Cortex of kidney (tissue), 1 donor: ENCODE measurements around the gene CDK6.

Experiments used
- DNase-seq: peaks from one replicate; lab custom pipeline; 2025; lab: John Stamatoyannopoulos, UW

The CDK6 gene

DNA sequence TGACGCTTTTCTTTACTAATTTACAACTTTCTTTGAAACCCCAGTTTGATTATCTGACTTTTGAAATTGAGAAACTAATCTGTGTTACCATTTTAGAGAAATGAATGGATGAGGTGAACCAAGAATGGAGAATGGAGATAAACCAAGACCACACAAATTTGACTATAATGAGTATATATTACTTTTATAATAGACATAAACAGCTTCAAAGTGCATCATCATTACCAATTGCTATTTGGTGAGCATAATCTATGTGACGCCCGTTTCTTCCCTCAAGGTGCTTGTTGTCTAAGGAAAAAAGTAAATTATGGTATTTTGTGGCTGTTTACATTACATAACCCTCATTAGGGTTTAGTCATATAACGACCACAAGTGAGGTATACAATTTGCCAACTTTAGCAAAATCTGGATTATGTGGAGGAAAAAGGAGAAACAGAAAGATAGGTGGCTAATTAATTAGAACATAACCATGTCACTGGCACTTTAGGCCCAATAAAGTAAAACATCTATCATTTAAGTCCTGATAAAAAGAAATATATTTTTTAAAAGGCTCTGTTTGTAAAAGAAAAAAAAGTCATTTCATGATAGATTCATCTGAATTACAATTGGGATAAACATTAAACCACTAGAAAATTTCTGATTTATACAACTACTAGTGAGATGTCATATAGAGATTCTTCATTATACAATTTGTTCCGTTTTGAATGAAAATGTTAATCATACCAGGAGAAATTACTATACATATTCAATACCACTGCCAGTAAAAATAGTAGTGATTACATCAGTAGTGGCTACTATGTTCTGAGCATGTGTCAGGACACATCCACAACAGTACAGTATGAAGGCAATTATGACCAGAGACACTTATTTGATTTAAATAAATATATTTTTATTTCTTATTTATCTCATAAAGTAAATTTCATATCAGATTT is 128.0 kb downstream of the CDK6 start:
- no peak for DNase-seq

DNA sequence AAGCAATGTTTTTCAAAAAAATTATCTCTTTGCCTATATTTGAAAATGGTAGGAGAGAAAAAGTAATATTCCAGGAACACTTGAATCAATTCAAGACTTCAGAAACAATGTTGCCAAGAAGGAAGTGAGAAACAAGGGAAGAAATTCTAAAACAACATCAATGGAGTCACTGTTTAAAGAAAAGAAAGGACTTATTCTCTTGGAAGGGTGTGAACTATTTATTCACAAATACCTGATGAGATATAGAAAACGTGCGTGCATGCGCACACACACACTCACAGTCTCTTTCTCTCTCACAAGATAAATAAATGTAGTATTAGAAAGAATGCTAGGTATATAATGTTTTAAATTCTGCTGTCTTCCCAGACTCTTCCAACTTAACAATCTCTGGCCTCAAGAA is 128.9 kb downstream of the CDK6 start:
- no peak for DNase-seq

- no peak for DNase-seq
Measured at GRCh38 chr7:92706563-92706962, 129.8 kb downstream of the CDK6 start.

DNA sequence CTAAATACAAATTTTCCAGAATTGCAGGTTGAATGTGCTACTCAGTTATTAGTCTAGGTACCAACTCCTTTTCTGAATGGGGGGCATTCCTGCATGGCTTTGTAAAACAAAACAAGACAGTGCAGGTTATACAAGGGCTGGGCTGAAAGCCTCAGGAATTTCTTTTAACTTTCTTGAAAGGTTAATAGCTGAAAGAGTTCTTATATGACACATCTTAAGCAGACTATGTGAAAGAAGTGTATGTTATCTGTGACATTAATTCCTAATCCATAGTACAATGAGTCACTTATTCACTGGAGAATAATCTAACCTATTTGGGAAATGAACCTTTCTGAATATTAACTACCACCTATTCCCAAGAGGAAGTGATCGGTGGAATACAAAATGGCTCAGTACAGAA is 130.5 kb downstream of the CDK6 start:
- no peak for DNase-seq

- no peak for DNase-seq
Measured at GRCh38 chr7:92704858-92705257, 131.5 kb downstream of the CDK6 start.

- no peak for DNase-seq
Measured at GRCh38 chr7:92702535-92702934, 133.8 kb downstream of the CDK6 start.

- no peak for DNase-seq
Measured at GRCh38 chr7:92699966-92700514, 136.3 kb downstream of the CDK6 start.

- DNase-seq = no peak
Measured at GRCh38 chr7:92699560-92699959, 136.8 kb downstream of the CDK6 start.

- DNase-seq = no peak
Measured at GRCh38 chr7:92698237-92698841, 138.0 kb downstream of the CDK6 start.

DNA sequence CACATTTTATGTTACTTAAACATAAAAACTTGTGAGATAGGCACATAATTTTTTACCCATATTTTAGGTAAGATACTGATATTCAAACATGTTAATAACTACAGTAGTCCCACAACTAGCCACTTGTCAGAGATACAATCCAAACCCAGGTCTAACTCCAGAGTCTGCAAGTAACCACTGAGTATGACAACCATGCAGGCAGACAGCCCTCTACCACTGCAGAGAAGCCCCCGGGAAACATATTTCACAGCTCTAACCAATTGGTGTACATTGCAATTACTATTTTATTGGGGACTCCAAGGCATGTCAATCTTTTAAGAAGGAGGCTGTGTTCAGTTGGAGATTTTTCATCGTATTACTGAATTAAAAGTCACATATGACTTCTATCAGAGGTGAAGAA is 139.0 kb downstream of the CDK6 start:
- DNase-seq = no peak

GRCh38 chr7:92697012-92697411 is 139.4 kb downstream of the CDK6 start:
- DNase-seq = no peak

DNA sequence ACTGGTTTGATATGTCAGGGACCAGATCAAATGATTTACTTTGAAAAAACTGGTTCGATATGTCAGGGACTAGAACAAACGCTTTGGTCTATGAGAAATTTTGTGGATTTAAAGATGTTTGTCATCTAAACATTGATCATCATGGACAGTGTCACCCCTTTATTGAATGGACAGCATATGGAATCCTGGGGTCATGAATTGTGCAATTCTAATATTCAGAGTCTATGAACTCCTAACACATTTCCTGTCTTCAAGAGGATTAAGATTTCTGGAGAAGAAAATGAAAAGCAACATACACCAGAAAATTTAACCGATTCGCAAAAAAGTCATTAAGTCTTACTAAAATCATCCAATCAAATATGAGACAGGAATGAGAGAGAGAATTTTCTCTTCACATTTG is 139.8 kb downstream of the CDK6 start:
- DNase-seq = no peak

DNA sequence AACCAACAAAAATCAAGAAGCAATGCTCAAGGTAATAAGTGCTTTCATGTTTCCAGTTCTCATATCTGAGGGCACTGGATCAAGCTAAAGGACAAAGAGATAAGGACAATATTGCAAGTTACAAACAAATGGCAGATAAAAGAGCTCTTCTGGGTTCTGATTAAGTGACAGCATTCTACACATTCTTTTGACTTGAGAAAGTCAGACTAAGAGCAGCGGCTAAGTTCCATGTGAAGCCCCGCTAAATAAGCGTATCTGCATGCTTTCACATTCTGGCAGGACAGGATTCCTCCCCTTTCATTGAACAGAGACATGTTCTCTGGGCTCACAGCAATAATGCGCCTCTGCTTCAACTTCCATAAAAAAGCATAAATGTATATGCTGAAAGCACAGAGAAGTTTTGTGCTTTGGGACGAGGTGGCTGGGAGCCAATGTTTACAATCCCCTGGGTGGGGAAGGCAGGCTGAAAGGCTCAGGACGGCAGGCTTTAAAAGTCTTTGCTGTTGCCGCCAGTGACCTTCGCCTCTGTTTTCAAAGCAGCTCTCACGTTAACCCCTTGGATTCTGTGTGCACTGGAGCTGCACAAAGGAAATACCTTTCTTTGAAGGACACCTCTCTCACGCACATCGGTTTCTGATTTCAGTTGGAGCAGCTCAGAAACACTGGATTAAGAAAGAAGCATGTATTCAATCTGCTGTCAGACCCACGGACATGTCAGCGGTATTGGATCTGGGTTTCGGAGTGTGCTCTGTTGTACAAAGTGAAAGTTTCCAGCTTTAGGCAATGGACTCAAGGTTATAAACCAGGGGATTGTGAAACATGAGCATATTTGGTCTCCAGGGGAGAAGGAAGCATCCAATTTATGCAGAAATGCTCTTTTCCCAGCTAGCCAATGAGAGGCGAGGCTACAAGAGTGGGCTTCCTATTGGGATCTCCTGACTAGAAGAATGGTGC is 140.8 kb downstream of the CDK6 start:
- no peak for DNase-seq

DNA sequence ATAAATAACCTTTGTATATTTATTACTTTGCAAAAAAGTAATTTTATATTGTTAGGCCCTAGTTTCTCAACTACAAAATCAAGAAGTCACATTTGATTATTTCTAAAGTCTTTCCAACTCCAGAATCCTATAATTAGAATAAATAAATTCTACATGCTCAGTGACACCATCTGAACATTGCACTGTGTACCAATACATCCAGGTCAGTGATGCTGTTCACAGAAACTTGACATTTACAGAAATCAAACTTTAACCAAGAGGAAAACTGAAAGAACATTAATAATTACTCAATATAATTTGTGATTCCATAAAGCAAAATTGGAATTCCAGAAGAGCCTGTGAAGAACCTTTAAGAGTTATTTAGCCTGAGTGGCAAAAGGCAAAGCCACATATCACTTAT is 142.2 kb downstream of the CDK6 start:
- DNase-seq = no peak

- no peak for DNase-seq
Measured at GRCh38 chr7:92693519-92693918, 142.9 kb downstream of the CDK6 start.

GRCh38 chr7:92691578-92691977 is 144.8 kb downstream of the CDK6 start:
- DNase-seq = no peak

DNA sequence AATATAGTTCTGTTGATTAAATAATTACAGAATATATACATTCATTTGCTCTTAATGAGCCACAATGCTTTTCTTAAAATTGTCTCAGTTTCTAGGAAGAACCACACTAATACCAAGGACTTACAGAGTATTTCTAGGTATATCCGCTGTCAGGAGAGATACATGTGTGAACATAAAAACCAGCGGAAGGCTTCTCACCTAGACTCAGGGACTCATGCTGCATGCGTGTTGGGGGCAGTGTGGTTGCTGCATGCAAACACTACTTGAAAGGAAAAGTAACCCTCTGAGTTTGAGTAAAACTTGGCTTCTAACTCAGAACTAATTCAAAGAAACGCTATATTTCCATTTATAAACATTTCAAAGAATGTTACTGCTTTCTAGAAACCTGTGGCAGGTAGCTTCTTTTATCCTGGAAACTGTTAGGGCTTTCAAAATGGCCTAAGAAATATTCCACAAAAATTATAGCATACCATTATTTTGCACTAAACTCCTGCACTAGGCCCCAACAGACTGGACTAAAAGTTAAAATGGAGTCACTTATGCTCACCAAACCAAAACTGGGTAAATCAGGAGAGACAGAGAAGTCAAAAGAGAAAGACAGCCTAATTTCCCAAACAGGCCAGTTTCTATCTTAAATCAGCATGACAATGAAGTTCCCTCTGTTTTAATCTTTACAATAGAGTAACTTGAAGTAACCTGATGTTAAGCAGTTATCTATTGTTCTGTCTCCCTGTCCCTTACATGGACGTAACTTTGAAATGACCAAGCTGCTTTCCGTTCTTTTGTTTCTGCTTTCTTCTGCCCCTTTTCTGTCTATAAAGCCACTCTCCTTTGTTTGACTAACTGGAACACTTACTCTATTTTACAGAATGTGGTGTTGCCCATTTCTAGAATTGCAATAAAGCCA is 151.0 kb downstream of the CDK6 start:
- DNase-seq = no peak

GRCh38 chr7:92684274-92684673 is 152.1 kb downstream of the CDK6 start:
- DNase-seq = no peak

GRCh38 chr7:92682903-92683539 is 153.4 kb downstream of the CDK6 start:
- no peak for DNase-seq

DNA sequence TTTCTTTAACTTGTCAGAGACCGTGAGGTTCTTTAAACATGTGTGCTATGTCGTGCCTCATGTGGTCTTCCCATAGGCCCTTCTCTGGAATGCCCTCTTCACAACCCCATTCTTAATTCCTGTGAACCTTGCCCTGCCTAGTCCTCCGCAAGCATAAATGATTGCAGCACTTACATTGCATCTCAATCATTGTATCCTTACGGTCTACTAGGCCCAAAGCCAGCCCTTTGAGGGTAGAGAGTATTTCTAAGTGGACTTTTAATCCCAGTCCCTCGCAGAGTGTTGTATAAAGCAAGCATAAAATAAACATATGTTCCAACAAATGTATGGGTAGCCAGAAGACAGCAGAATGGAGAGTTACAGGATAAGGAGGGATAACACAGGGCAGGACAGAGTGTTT is 154.0 kb downstream of the CDK6 start:
- DNase-seq = no peak

DNA sequence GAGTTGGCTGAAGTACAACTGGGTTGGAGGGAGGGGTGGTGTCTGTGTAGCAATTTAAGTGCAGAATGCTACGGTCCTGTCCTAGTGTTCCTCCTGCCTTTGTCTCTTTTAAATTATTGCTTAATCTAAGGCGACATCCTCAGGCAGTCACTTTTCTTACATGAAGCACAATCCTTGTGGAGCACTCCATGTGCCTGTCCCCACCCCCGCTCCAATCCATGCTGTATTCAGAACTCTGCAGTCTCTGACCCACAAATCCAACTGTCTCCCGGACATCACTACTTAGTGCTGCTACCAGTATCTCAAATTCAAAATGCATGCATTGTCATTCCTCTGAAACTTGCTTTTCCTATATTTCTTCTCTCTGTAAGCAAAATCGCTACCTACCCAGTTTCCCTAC is 154.7 kb downstream of the CDK6 start:
- DNase-seq = no peak
